Measurements from ENCODE around the gene USP49.
"Not testable (repeated sequence)": the region's sequence is repeated elsewhere in the genome, so short reads cannot be mapped to it uniquely, and the experiment has no call there.

USP49 gene

GRCh38 chr6:41871691-41872090 is 23.5 kb downstream of the USP49 start:
- no peak for DNase-seq

DNA sequence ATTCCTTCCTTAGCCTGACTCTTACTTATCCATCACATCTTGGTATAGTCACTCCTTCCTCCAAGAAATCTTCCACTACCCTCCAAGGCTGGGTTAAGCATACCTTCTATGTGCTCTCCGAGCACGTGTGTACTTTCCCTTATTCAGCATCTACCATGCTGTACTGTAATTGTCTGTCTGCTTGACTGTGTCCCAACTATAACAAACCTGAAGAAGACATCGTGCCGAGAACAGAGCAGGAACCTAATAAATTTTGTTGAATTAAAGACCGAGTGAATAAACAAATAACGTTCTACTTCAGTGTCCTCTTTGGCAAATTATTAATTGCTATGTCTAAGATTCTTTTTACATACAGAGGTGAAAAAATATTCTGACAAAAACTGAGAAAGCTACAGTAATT is 35.8 kb downstream of the USP49 start:
- no peak for DNase-seq

DNA sequence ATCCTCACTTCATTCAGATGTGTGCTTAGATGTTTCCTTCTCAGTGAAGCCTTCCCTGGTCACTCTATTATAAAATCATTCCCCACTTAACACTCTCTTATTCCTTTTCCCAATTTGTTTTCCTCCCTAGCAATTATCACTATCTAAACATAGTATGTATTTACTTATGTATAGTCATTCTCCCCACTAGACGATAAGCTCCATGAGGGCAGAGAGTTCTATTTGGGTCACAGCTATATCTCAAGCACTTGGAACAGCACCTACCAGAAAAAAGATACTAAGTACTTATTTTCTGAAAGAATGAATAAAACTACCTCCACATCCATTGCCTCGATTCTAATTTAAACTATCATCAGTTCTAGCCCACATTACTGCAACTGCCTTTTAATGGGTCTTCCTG is 36.5 kb downstream of the USP49 start:
- DNase-seq, result no peak

DNA sequence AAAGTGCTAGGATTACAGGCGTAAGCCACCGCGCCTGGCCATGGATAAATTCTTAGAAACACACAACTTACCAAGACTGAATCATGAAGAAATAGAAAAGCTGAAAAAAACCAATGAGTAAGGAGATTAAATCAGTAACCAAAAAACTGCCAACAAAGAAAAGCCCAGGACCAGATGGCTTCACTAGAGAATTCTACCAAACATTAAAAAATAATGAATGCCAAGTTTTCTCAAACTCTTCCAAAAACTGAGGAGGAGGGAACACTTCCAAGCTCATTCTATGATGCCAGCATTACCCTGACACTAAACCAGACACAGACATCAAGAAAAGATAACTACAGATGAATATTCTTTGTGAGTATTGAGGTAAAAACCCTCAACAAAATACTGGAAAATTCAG is 44.3 kb downstream of the USP49 start:
- no peak for DNase-seq

GRCh38 chr6:41846666-41847237 is 48.4 kb downstream of the USP49 start:
- DNase-seq, result peak; percentile 64

DNA sequence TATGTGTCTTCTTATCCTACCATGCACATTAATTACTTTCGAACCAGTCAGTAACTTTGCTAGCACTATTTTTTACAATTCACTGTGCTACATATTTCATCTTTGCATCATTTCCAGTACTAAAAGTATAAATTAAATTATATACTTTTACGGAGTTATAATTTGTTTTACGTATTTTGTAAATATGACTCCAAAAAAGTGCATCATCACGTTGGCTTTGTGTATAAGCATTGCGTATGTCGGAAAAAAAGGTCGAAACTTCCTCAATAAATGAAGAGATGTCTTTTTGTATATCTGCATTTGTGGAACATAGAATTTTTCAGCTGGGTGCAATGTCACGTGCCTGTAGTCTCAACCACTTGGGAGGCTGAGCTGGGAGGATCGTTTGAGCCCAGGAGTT is 52.0 kb downstream of the USP49 start:
- DNase-seq, result no peak

GRCh38 chr6:41840326-41840725 is 54.8 kb downstream of the USP49 start:
- DNase-seq, result no peak

- DNase-seq, result no peak
These were observed 58.5 kb downstream of the USP49 start for GRCh38 chr6:41836660-41837052.

- no peak for DNase-seq
These were observed 59.0 kb downstream of the USP49 start for GRCh38 chr6:41836022-41836659.

DNA sequence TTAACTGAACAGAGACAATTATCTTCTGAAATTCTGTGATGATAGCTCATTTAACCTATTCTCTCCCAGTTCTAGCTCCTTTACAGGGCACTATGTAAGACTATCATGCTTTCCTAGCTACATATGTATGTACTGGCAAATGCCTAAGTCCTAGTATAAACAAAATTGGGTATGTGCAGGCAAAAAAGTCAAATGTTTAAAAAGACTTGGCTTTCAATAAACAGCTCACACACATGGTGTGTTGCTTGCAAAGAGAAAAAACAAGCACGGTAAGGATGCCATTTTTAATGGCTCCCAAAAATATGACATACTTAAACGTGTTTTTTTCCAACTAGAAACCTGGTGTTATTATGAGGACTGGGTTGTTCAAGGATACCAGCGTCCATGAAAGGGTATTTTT is 62.9 kb downstream of the USP49 start:
- DNase-seq, result no peak

DNA sequence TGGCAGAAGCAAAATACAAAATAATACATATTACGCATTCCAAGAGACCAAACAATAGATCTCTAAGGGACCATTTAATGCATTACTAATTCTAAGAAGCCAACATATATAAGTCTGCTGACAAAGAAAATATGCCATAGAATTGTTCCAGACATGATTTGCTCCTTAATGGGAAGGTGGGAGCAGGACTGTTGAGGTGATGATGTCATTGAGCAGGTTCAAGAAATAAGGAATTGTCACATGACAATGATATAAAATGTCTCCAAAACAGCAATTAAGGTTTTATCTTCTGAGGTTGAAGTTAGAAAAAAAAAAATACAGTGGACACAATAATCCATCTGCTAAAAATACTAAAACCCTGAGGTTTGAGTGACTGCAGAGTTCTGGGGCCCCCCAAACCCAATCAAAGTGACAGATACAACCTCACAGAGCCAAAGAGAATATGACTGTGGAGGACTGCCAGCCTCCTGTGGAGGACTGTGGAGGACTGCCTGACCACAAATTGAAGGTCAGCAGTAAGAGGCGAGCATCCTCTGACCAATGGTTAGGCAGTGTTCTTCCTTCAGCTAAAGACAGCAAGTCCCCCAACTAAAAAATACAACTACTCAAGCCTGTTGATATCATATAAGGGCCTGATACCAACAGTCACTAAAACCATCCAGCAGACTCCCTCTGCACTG is 68.7 kb downstream of the USP49 start:
- no peak for DNase-seq

DNA sequence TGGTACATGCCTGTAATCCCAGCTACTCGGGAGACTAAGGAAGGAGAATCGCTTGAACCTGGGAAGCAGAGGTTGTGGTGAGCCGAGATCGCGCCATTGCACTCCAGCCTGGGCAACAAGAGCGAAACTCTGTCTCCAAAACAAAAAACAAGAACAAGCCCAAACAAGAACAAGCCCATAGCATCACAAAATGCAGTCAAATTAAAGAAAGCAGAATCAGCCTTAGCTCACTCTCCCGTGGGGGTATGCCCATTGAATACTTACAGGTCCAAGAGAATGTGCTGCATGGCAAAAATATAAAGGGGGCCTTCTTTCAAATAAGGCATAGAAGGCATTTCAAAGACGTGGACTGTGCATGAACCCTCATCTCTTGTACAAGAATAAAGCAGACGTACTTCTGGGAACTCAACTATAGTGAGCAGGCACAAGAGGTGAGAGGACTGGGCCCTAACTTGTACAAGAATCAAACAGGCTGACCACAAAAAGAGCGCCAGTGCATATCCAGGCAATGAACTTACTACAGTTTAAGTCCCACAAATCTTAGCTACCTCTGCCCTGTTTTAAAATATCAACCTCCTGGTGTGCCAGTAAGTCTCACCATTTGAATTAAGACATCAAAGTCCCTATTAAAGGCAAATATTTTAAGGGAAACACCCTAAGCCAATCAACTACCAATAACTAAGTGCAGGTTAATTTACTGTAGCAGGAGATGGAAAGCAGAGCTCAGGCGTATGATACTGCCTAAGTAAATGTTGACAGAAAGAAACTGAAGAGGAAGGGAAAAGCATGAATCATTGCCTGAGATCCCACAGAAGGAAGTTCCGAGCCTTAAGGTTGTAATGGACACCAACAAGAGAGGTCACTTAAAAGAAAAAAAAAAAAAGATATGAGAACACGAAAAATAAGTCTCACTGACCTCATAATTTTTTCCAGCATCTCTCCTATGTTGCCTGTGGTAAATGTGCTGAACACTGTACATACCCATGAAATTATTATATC is 70.3 kb downstream of the USP49 start:
- no peak for DNase-seq

GRCh38 chr6:41823178-41823577 is 72.0 kb downstream of the USP49 start:
- DNase-seq, result no peak

GRCh38 chr6:41822021-41822420 is 73.2 kb downstream of the USP49 start:
- no peak for DNase-seq

- no peak for DNase-seq
These were observed 73.9 kb downstream of the USP49 start for GRCh38 chr6:41821266-41821665.

- DNase-seq, result no peak
These were observed 76.7 kb downstream of the USP49 start for GRCh38 chr6:41818271-41819054.

DNA sequence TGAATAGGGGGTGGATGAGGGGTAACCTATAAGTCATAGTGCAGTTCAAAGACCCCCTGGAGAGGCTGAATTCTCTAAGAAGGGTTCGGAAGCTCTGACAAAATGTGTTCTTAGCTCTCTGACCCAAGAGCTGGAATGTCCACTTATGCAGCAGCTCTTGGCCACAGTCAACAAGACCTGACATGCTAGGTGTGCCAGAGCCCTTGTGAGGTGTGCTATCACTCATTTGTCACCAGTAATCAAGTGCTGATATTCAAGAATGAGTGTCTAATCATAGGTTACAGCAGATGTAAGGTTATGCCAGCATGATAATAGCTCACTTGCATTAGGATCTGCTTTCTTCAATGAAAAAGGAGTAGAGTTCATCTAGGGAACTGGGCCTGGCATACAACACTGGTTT is 79.6 kb downstream of the USP49 start:
- no peak for DNase-seq

DNA sequence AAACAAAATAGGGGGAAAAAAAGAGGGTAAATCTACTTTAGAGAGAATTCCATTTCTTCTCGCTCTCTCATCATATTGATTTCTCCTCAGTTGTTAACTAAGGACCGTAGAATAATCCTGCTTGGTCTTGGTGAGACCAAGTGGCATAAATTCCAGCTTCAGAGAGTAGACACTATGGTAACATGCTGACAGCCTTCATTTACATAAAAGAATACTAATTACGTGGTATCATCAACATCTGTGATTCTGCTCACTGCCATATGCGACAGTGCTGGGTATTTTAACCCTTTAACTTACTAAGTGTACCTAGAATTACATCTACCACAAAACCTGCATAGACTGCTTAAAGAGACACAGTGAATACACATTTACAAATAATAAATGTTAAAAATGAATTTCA is 80.5 kb downstream of the USP49 start:
- DNase-seq, result no peak

- no peak for DNase-seq
These were observed 81.2 kb downstream of the USP49 start for GRCh38 chr6:41813956-41814355.

DNA sequence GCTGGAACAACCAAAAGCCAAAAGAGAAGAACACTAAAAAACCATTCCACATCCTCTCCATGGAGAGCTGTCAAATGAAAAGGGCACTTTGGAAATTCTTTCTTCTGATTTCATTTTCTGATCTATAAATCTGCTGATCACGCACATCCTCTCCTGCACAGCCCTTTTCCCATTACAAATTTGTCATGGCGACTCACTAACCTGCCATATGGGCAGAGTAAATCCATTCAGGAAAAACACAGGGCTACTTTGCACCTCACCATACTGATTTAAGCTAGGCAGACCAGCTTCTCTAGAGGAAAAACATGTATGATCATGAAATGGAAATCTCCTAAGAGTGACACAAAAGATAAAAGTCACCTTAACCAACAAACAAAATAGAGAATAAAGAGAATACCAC is 81.7 kb downstream of the USP49 start:
- DNase-seq, result no peak

- DNase-seq, result not testable (repeated sequence)
These were observed 83.2 kb downstream of the USP49 start for GRCh38 chr6:41811946-41812345.

GRCh38 chr6:41811095-41811494 is 84.1 kb downstream of the USP49 start:
- no peak for DNase-seq
